SJCRH30 (cell line): ENCODE measurements around the gene PCBP3. TPM values are rescaled to one million over a fixed set of nuclear protein-coding genes. Genes with fewer than 3 reads are reported as not detected.
A peak's percentile ranks its signal among the peaks of the same experiment; 100 is the strongest.

Experiments
- DNase-seq, 2 experiments: peaks; one replicate each; pipeline ENCODE4 v3.0.0-alpha.2; 2015 to 2020
- H3K27ac ChIP-seq: fragments of 250-450 bp; sonication (Bioruptor Pico); 2 replicates; pipeline ENCODE4 v1.5.1; 2020; ENCODE audit warnings: mild to moderate bottlenecking, moderate library complexity
- H3K27me3 ChIP-seq: fragments of 250-450 bp; sonication (Bioruptor Pico); 2 replicates; pipeline ENCODE4 v1.5.1; 2020; ENCODE audit warnings: mild to moderate bottlenecking, moderate library complexity
- H3K36me3 ChIP-seq: fragments of 250-450 bp; sonication (Bioruptor Pico); 2 replicates; pipeline ENCODE4 v1.5.1; 2020; ENCODE audit warnings: mild to moderate bottlenecking, moderate library complexity
- H3K4me1 ChIP-seq: fragments of 250-450 bp; sonication (Bioruptor Pico); 2 replicates; pipeline ENCODE4 v1.5.1; 2020; ENCODE audit warnings: mild to moderate bottlenecking, moderate library complexity
- H3K4me3 ChIP-seq: fragments of 250-450 bp; sonication (Bioruptor Pico); 2 replicates; pipeline ENCODE4 v1.5.1; 2020; ENCODE audit warnings: mild to moderate bottlenecking, moderate library complexity
- H3K9me3 ChIP-seq: fragments of 250-450 bp; sonication (Bioruptor Pico); replicated peaks from 2 replicates; pipeline ENCODE4 v1.5.1; 2020; ENCODE audit warnings: mild to moderate bottlenecking, moderate library complexity
- total RNA-seq: library from RNA; depleted of rRNA; stranded (reverse); fragments of >200 nt; shearing (Covaris generic); gene quantifications from 2 replicates; pipeline ENCODE4 v1.2.3, GENCODE V29; 2014

PCBP3 gene
- total RNA-seq, 1 experiment from 2014 or later: not detected

DNA sequence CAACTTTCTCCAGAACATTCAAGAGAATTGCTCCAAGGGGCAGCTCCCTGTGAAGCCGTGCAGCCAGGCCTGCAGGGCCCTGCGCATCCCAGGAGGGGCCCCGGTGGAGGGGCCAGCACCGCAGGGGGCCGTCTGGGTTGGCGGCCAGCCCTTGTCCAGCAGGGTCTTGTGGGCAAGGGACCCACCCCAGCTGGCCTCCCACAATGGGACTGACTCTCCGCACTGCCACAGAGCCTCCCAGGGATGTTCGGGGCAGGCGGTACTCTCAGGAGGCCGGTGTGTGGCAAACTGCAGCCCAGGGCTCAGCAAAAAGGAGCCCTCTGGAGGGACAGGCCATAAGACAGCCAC is 269.9 kb downstream of the PCBP3 start:
- H3K4me3 ChIP-seq: no peak overlapping the region
- no peak for DNase-seq

DNA sequence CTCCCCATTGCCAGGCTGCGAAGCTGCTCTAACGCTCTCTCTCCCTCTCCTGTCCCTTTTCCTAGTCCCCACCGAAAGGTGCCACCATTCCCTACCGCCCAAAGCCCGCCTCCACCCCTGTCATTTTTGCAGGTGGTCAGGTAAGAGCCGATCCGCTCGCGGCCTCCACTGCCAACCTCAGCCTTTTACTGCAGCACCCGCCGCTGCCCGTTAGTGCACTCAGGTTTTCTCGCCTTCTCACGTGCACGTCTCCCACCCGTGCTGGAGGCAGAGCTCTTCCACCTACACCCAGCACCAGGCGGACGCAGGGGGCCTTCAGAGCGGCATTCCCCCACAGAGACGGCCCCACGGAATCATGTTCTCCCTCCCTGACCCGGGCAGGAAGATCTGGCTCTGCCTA is 270.4 kb downstream of the PCBP3 start:
- H3K36me3 ChIP-seq: no peaks in the 10 kb centered on the region
- H3K4me3 ChIP-seq: no peak overlapping the region
- peaks cover 25% of the 10 kb centered on the region for H3K4me1 ChIP-seq
- no peak for DNase-seq
- no peaks in the 10 kb centered on the region for H3K9me3 ChIP-seq
- H3K27ac ChIP-seq: no peak overlapping the region
- H3K27me3 ChIP-seq: no peaks in the 10 kb centered on the region

More for the DNA sequence above, 269.9 kb downstream of the PCBP3 start:
- H3K27me3 ChIP-seq: no peaks in the 10 kb centered on the region
- no peak overlapping the region for H3K27ac ChIP-seq
- no peaks in the 10 kb centered on the region for H3K9me3 ChIP-seq
- H3K36me3 ChIP-seq: no peaks in the 10 kb centered on the region
- H3K4me1 ChIP-seq: peaks cover 25% of the 10 kb centered on the region

DNA sequence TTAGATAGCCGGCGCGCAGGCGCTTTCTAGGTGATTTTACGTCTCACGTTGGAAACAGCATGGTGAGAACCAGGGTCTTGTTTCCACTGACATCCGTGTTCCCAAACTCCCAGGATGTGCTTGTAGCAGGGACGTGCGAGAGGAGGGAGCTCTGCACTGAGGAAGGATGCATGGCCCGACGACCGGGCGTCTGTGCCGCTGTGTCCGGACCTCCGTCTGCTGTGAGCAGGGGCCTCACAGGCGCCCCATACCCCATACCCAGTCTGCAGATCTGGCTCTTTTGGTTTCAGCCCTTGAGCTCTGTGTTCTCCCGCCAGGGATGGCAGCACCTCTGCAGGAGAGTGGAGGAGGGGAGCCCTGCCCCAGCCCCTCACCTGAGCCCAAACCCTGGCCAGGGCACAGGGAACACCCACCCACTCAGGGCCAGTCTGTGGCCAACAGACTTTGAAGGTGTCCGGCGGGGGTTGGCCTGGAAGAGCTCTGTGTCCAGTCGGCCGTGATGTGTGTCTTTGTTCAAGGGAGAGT is 270.9 kb downstream of the PCBP3 start:
- no peaks in the 10 kb centered on the region for H3K9me3 ChIP-seq
- H3K4me1 ChIP-seq: peaks cover 25% of the 10 kb centered on the region
- H3K4me3 ChIP-seq: no peak overlapping the region
- no peak overlapping the region for H3K27ac ChIP-seq
- no peak for DNase-seq
- H3K27me3 ChIP-seq: no peaks in the 10 kb centered on the region
- H3K36me3 ChIP-seq: no peaks in the 10 kb centered on the region

DNA sequence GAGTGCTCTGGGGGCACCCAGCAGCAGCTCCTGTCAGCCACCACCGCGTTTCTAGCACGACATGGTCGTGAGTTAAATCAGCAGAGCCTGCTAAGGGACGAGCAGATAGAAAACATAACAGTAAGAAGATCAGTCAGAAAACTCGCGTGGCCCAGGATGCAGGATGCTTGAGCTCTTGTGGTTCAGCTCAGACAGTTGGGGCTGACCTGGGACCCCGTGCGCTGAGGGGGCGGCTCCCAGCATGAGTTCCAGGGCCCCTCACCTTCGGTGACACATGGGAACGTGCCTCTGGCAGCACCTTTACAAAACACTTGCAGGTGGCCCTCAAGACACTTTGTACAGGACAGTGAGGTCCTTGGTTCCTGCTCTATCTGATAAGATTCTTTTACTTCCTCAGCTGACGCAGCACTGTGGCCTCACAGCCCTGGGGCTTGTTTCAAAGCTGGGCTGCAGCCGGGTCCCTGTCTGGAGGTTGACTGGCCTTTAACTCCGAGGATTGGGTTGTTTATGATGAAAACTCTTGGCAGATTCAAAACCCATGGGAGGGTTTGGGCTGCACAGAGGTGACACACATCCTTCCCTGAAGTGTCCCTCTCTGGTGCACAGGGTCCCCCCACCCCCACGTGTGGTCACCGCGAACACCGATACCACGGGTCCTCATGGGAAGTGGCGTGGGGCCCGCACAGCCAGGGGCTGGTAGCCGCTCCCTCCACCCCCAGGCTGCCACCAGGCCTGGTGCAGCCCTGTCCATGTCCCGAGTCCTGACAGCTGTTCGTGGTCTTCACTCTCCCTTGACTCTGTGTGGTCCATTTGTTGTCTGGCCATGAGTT is 272.7 kb downstream of the PCBP3 start:
- Histone ChIP-seq H3K27me3 (no peaks in the 10 kb centered on the region), H3K4me3 (no peak overlapping the region), H3K9me3 (no peaks in the 10 kb centered on the region), H3K27ac (no peak overlapping the region), H3K4me1 (peaks cover 21% of the 10 kb centered on the region), H3K36me3 (no peaks in the 10 kb centered on the region)
- DNase-seq: peak in 1 of 2 experiments; percentile 49

GRCh38 chr21:45917241-45917640 is 273.7 kb downstream of the PCBP3 start:
- Histone ChIP-seq H3K36me3 (no peaks in the 10 kb centered on the region), H3K4me3 (no peak overlapping the region)
- peak in 1 of 2 experiments; percentile 15 for DNase-seq

DNA sequence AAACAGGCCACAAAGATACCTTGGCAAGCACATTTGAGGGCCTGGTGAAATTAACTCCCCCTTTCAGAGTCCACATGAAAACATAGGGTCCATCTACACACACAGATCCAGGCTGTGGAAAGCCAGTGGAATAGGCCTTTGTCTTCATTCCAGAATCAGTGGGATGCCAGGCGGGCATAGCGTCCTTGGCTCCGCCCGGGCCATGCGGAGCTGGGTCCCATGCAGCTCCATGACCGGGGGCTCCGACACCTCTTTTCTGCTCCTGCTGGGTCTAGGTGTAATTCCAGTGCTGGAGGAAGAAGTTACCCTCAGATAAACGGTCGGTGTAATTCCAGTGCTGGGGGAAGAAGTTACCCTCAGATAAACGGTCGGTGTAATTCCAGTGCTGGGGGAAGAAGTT is 274.5 kb downstream of the PCBP3 start:
- Histone ChIP-seq H3K27me3 (no peaks in the 10 kb centered on the region), H3K4me1 (peaks cover 17% of the 10 kb centered on the region), H3K4me3 (no peak overlapping the region), H3K36me3 (no peaks in the 10 kb centered on the region), H3K27ac (no peak overlapping the region), H3K9me3 (no peaks in the 10 kb centered on the region)
- no peak for DNase-seq

More at GRCh38 chr21:45917241-45917640, 273.7 kb downstream of the PCBP3 start:
- H3K27me3 ChIP-seq: no peaks in the 10 kb centered on the region
- no peaks in the 10 kb centered on the region for H3K9me3 ChIP-seq
- H3K27ac ChIP-seq: no peak overlapping the region
- H3K4me1 ChIP-seq: peaks cover 21% of the 10 kb centered on the region

DNA sequence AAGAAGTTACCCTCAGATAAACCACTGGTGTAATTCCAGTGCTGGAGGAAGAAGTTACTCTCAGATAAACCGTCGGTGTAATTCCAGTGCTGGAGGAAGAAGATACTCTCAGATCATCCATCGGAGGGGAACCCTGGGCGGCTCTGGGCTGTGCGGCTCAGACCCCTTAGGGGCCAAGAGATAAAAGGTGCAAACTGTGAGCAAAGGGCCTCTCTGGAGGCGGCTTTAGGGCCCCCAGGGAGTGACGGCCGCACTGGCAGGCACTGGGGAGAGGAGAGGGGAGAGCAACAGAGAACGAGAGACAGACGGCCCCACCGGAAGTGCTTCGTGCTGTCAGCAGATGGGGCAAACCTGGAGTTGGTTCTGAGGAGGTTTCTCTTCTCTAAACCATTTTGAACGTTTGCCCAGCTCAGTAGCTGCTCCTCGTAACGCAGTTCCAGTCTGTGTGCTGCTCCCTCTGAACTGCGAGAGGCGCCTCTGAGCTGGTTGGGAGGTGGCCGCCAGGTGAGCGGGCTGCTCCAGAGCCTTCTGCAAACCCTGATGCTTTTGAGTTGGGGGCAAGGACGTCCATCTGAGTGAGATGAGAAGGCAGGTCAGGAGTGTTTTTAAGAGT is 275.4 kb downstream of the PCBP3 start:
- no peaks in the 10 kb centered on the region for H3K27me3 ChIP-seq
- no peak overlapping the region for H3K4me3 ChIP-seq
- no peaks in the 10 kb centered on the region for H3K9me3 ChIP-seq
- no peaks in the 10 kb centered on the region for H3K36me3 ChIP-seq
- DNase-seq: no peak
- no peak overlapping the region for H3K27ac ChIP-seq
- H3K4me1 ChIP-seq: peaks cover 12% of the 10 kb centered on the region

DNA sequence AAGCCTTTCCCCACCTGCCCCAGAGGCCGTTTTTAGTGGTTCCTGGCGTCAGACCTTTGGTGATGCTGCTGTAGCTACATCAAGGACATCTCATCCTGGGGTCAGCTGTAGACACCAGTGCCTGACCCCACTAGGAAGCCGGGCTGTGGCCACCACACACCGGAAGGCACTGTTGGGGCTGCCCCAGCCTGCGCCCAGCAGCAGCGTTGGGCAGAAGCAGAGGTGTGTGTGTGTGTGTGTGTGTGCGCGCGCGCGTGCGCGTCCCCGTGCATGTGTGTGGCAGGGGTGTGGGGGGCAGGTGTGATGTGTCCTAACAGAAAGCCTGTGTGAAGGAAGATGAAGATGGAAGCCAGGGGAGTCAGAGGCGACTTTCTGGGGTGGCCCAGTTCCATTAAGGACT is 276.1 kb downstream of the PCBP3 start:
- H3K27ac ChIP-seq: no peak overlapping the region
- H3K4me1 ChIP-seq: peaks cover 12% of the 10 kb centered on the region
- H3K36me3 ChIP-seq: no peaks in the 10 kb centered on the region
- H3K27me3 ChIP-seq: no peaks in the 10 kb centered on the region
- H3K9me3 ChIP-seq: no peaks in the 10 kb centered on the region
- no peak overlapping the region for H3K4me3 ChIP-seq
- DNase-seq: no peak

GRCh38 chr21:45920824-45921600 is 277.5 kb downstream of the PCBP3 start:
- Histone ChIP-seq H3K9me3 (no peaks in the 10 kb centered on the region), H3K27me3 (no peaks in the 10 kb centered on the region), H3K4me3 (no peak overlapping the region), H3K4me1 (peaks cover 12% of the 10 kb centered on the region), H3K27ac (no peak overlapping the region), H3K36me3 (no peaks in the 10 kb centered on the region)
- DNase-seq: no peak

DNA sequence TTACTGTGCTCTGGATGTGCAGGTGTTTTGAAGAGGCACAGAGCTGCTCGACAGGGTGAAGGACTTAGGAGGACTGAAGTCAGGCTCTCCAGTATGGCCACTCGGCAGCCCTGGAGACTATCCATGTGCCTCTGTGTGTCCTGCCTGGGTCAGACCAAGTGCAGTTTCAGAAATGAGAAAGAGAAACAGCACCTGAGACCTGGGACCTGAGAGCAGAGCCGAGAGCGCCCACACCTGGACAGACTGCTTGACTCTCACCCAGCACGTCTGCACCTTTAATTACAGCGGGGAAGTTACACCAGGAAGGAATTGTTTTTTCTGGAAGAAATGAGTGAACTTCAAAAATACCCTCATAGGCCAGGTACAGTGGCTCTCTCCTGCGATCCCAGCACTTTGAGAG is 278.4 kb downstream of the PCBP3 start:
- DNase-seq: no peak
- Histone ChIP-seq H3K27ac (no peak overlapping the region), H3K9me3 (no peaks in the 10 kb centered on the region), H3K36me3 (no peaks in the 10 kb centered on the region), H3K4me1 (peaks cover 5% of the 10 kb centered on the region), H3K4me3 (no peak overlapping the region), H3K27me3 (no peaks in the 10 kb centered on the region)

- H3K4me1 ChIP-seq: no peaks in the 10 kb centered on the region
- no peaks in the 10 kb centered on the region for H3K9me3 ChIP-seq
- no peak overlapping the region for H3K27ac ChIP-seq
- DNase-seq: no peak
- H3K4me3 ChIP-seq: no peak overlapping the region
- H3K36me3 ChIP-seq: no peaks in the 10 kb centered on the region
- no peaks in the 10 kb centered on the region for H3K27me3 ChIP-seq
Observed at GRCh38 chr21:45922648-45923047, 279.1 kb downstream of the PCBP3 start.

- Histone ChIP-seq H3K9me3 (no peaks in the 10 kb centered on the region), H3K27ac (no peak overlapping the region), H3K4me3 (no peak overlapping the region), H3K36me3 (no peaks in the 10 kb centered on the region), H3K27me3 (no peaks in the 10 kb centered on the region), H3K4me1 (no peaks in the 10 kb centered on the region)
- DNase-seq: peak; percentile 55 to 73
Observed at GRCh38 chr21:45923146-45923545, 279.6 kb downstream of the PCBP3 start.

- no peak for DNase-seq
- H3K9me3 ChIP-seq: no peaks in the 10 kb centered on the region
- no peaks in the 10 kb centered on the region for H3K4me1 ChIP-seq
- H3K36me3 ChIP-seq: no peaks in the 10 kb centered on the region
- H3K4me3 ChIP-seq: no peak overlapping the region
- H3K27me3 ChIP-seq: no peaks in the 10 kb centered on the region
- no peak overlapping the region for H3K27ac ChIP-seq
Observed at GRCh38 chr21:45926281-45926680, 282.8 kb downstream of the PCBP3 start.

GRCh38 chr21:45927032-45927431 is 283.5 kb downstream of the PCBP3 start:
- Histone ChIP-seq H3K27me3 (no peaks in the 10 kb centered on the region), H3K4me3 (no peak overlapping the region), H3K4me1 (no peaks in the 10 kb centered on the region), H3K27ac (no peak overlapping the region), H3K9me3 (no peaks in the 10 kb centered on the region), H3K36me3 (no peaks in the 10 kb centered on the region)
- DNase-seq: no peak
